Ovary (tissue), 9 donors: ENCODE measurements around the gene PDE4D. TPM values are rescaled to one million over a fixed set of nuclear protein-coding genes. Genes with fewer than 3 reads are reported as not detected.
A peak's percentile ranks its signal among the peaks of the same experiment; 100 is the strongest.
"Not testable (repeated sequence)": the region's sequence is repeated elsewhere in the genome, so short reads cannot be mapped to it uniquely, and the experiment has no call there.

ENCODE experiments used
- DNase-seq, 5 donors: peaks; one replicate each; pipeline ENCODE4 v3.0.0-alpha.2; 2019 to 2020
- H3K27ac ChIP-seq, 2 donors: fragments of 200-600 bp; one replicate each; pipeline versions ENCODE4 v1.5.1 to v1.8.0; 2019 to 2022
- H3K27me3 ChIP-seq: fragments of 200-600 bp; one replicate; pipeline ENCODE4 v1.8.0; 2022
- H3K36me3 ChIP-seq: fragments of 200-600 bp; sonication (generic); one replicate; pipeline ENCODE4 v1.5.1; 2019
- H3K4me1 ChIP-seq: one replicate; pipeline ENCODE4 v1.8.1; 2013; ENCODE audit warnings: mild to moderate bottlenecking, moderate library complexity; ENCODE audit not compliant: insufficient read depth
- H3K4me3 ChIP-seq: fragments of 200-600 bp; sonication (generic); one replicate; pipeline ENCODE4 v1.5.1; 2017
- H3K9me3 ChIP-seq, 2 donors: fragments of 200-600 bp in 1 of 2; sonication (generic) in 1 of 2; one replicate each; pipeline versions ENCODE4 v1.5.1 to v1.8.1; 2013 to 2019; ENCODE audit warnings: mild to moderate bottlenecking in 1 of 2, moderate library complexity in 1 of 2
- EP300 ChIP-seq: sonication (generic); formaldehyde crosslinking; IDR thresholded peaks from one replicate; pipeline ENCODE4 v1.6.1; 2017; ENCODE audit warnings: antibody characterized with exemption
- POLR2A ChIP-seq: fragments of 450-650 bp; IDR thresholded peaks from one replicate; pipeline ENCODE4 v1.6.1; 2017; ENCODE audit warnings: antibody characterized with exemption, mild to moderate bottlenecking, moderate library complexity
- WGBS, 3 donors: extraction: QIAGEN DNeasy Blood & Tissue Kit in 1 of 3; methylation state at CpG; one replicate each; pipeline versions ENCODE4 v1.1.5 to v1.1.7; 2013 to 2017; 5-methylcytosine and 5-hydroxymethylcytosine counted together
- intact Hi-C, 4 donors: fragments of 100-400 bp; cut with DNase I; formaldehyde crosslinking; loops; one replicate each; pipeline versions ENCODE4 v1.11.0 to v1.15.1; 2022 to 2023
- polyA plus RNA-seq, 2 donors: library from polyadenylated mRNA; stranded (reverse); fragments of 200-250 nt in 1 of 2; fragments of 350-450 nt in 1 of 2; fragmentation: Illumina TruSeq in 1 of 2; extraction: RNeasy Lipid Tissue Mini Kit (QIAGEN cat#74804) in 1 of 2; gene quantifications; one replicate each; pipeline ENCODE4 v1.2.3, GENCODE V29; 2013 to 2014
- total RNA-seq, 7 donors: library from RNA; depleted of rRNA in 2 of 7; stranded (reverse); fragments of >200 nt in 2 of 7; fragmentation: NEBNext Ultra II Directional in 3 of 7; extraction: Animal tissue kit (Norgen Biotek cat#: 25700) in 3 of 7; gene quantifications; one replicate each; pipeline versions ENCODE4 v1.1.0 to v1.2.4, GENCODE V29; 2016 to 2023
- TF ChIP-seq, protein P1 (sequence below), 3 donors: fragments of 450-650 bp in 2 of 3; fragments of 200-600 bp in 1 of 3; IDR thresholded peaks; one replicate each; pipeline versions ENCODE4 v1.5.1 to v1.8.0; 2016 to 2022; ENCODE audit warnings: antibody characterized with exemption in 3 of 3, mild to moderate bottlenecking in 1 of 3
- donor health status: DM: no; HTN: no; CAD: no; lungs with moderate emphysema.
- donor health status: DM: no; HTN: no; CAD: no.
- donor health status: Bipolar disorder and iron deficiency.
- donor health status: DM: yes; HTN: yes; CAD: no.
- donor health status: DM: no; HTN: no; CAD: no.
- donor health status: DM: yes; HTN: yes; CAD: no.

The PDE4D gene
- total and polyA plus RNA-seq, 9 donors = 1.3 to 67.6 (median 8.4) TPM

DNA sequence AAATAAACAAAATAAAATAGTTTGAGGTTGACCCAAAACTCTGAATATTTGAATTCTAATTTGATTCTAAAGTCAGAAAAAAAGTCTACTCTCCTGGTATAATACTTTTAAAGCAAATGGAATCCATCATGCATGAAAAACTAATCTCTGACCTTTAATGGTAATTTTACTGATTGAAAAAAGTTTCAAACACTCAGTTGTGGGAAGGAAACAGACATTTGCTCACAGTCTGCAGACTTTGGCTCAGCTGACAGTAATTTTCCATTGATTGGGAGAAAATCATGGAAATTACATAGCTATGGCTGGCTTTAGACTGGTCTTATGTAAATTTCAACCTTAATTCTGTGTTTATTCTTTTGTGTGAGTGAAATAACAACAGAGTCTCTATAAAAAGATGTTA is 574.3 kb downstream of the PDE4D start:
- Histone ChIP-seq H3K27ac (no peak overlapping the region), H3K27me3 (no peaks in the 10 kb centered on the region), H3K4me1 (peaks cover 9% of the 10 kb centered on the region), H3K9me3 (no peaks in the 10 kb centered on the region), H3K36me3 (no peaks in the 10 kb centered on the region), H3K4me3 (no peak overlapping the region)
- intact Hi-C loops = no loop called here
- DNase-seq = no peak
- TF ChIP-seq POLR2A (no peak), EP300 (no peak)
- TF ChIP-seq, protein P1, sequence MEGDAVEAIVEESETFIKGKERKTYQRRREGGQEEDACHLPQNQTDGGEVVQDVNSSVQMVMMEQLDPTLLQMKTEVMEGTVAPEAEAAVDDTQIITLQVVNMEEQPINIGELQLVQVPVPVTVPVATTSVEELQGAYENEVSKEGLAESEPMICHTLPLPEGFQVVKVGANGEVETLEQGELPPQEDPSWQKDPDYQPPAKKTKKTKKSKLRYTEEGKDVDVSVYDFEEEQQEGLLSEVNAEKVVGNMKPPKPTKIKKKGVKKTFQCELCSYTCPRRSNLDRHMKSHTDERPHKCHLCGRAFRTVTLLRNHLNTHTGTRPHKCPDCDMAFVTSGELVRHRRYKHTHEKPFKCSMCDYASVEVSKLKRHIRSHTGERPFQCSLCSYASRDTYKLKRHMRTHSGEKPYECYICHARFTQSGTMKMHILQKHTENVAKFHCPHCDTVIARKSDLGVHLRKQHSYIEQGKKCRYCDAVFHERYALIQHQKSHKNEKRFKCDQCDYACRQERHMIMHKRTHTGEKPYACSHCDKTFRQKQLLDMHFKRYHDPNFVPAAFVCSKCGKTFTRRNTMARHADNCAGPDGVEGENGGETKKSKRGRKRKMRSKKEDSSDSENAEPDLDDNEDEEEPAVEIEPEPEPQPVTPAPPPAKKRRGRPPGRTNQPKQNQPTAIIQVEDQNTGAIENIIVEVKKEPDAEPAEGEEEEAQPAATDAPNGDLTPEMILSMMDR (IDR thresholded peaks at IDR 0.05) = no peak

DNA sequence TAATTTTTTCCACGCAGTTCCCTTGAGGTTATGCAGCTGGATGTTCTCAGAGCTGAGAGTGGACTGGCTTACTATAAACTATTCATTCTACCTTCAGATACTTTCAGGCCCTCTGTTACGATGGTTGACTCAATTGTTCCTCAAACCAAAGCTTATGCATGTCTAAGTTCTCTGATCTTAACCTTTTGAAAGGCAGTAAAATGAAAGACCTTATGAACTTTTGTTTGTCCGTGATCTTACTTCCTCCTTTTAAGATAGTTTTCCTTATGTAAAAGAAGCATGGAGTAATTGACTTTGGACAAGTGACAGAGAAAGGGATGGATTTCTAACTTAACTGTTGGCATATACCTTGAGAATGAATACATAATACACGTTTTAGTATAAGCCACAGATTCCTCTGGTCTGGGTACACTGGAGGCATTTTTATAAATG is 575.7 kb downstream of the PDE4D start:
- DNase-seq = no peak
- WGBS, 3 donors = 23 to 24% (median 23%) methylated on average over 4 of the region's 4 CpGs
- Histone ChIP-seq H3K9me3 (no peaks in the 10 kb centered on the region), H3K4me1 (peaks cover 9% of the 10 kb centered on the region), H3K4me3 (no peak overlapping the region), H3K27ac (peak overlapping the region in 1 of 2 donors; percentile 29), H3K27me3 (no peaks in the 10 kb centered on the region), H3K36me3 (no peaks in the 10 kb centered on the region)
- intact Hi-C loops = no loop called here
- TF ChIP-seq, protein P1 (IDR thresholded peaks at IDR 0.05) = no peak
- TF ChIP-seq POLR2A (no peak), EP300 (no peak)

DNA sequence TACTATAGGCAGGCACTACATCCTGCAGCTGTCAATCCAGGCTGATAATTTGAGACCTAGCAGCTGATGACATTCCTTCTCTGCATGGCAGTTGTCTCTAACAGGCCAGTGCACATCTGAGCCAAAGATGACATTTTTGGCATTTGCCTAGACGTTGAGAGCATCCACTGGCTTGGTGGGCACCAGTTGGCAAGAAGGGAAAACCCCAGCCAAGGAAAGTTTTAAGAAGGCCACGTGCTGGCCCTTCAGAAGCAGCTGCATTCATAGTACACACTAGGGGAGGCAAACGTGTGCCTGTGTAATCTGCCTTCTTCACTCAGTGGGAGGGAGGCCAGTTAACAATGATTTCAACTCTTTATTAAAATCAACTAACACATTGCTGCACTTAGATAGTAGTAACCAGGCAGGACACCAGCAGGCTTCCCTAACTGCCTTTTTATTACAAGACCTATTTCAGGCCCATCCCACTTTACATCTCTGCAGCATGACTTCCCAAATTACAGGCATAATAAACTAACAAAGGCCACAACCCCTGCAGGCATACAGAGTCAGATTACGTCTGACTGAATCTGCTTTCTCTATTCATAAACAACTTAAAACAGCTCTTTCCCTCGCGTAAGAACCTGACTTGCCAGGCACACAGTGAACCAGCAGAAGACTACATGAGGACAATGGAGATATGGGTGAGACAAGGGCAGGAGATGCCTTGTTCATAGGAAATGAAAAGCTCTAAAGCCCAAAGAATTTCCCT is 576.3 kb downstream of the PDE4D start:
- Histone ChIP-seq H3K4me3 (no peak overlapping the region), H3K27ac (peak overlapping the region; percentile 27 to 29), H3K4me1 (peaks cover 9% of the 10 kb centered on the region), H3K36me3 (no peaks in the 10 kb centered on the region), H3K27me3 (no peaks in the 10 kb centered on the region), H3K9me3 (no peaks in the 10 kb centered on the region)
- WGBS, 3 donors = 9 to 16% (median 11%) methylated on average over 6 of the region's 6 CpGs
- DNase-seq = peak in 1 of 5 donors; percentile 14
- TF ChIP-seq EP300 (no peak), POLR2A (no peak)
- TF ChIP-seq, protein P1 (IDR thresholded peaks at IDR 0.05) = no peak
- intact Hi-C loops = no loop called here

DNA sequence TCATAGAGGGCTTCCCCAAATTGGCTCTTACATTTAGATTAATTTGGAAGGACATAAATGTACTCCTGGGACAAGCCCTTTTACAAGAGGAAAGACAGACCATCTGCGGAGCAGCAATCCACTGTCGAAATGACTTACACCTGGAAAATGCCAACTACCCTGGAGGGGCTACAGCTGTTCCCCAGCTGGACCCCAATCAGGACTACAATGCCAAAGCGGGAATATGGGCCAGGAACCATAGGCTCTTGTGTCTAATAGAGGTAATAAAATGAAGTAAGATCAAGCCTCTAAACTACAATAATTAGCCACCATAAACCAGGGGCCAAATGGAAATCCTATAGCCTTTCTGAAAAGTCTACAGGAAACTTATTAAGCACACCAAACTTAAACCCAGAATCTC is 581.3 kb downstream of the PDE4D start:
- intact Hi-C loops = no loop called here
- H3K36me3 ChIP-seq = no peaks in the 10 kb centered on the region
- no peaks in the 10 kb centered on the region for H3K9me3 ChIP-seq
- TF ChIP-seq, protein P1 (IDR thresholded peaks at IDR 0.05) = no peak
- no peak for TF ChIP-seq POLR2A
- TF ChIP-seq EP300 = no peak
- peaks cover 6% of the 10 kb centered on the region for H3K4me1 ChIP-seq
- no peak overlapping the region for H3K4me3 ChIP-seq
- 93 to 96% (median 95%) methylated on average over 3 of the region's 3 CpGs for WGBS, 3 donors
- DNase-seq = no peak
- H3K27ac ChIP-seq = no peak overlapping the region
- no peaks in the 10 kb centered on the region for H3K27me3 ChIP-seq

DNA sequence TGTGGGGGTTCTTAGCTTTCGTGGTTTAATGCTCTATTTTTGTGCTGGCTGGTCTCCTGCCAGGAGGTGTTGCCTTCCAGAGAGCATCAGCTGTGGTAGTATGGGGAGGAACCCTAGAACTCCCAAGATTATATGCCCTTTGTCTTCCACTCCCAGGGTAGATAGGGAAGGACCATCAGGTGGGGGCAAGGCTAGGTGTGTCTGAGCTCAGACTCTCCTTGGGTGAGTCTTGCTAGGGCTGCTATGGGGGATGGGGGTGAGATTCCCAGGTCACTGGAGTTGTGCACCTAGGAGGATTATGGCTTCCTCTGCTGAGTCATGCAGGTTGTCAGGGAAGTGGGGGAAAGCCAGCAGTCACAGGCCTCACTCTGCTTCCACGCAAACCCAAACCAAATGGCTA is 584.8 kb downstream of the PDE4D start:
- WGBS, 3 donors = 68 to 88% (median 83%) methylated on average over 2 of the region's 2 CpGs
- intact Hi-C loops, H3K36me3 ChIP-seq, H3K27ac ChIP-seq, H3K27me3 ChIP-seq, H3K4me3 ChIP-seq, H3K4me1 ChIP-seq, DNase-seq, H3K9me3 ChIP-seq: not testable (repeated sequence)

DNA sequence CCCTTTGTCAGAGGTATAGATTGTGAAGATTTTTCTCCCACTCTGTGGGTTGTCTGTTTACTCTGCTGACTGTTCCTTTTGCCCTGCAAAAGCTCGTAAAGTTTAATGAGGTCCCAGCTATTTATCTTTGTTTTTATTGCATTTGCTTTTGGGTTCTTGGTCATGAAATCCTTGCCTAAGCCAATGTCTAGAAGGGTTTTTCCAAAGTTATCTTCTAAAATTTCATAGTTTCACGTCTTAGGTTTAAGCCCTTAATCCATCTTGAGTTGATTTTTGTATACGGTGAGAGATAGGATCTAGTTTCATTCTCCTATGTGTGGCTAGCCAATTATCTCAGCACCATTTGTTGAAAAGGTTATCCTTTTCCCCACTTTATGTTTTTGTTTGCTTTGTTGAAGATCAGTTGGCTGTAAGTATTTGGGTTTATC is 590.2 kb downstream of the PDE4D start:
- H3K9me3 ChIP-seq, H3K4me1 ChIP-seq, intact Hi-C loops, H3K27me3 ChIP-seq, H3K27ac ChIP-seq, H3K36me3 ChIP-seq, H3K4me3 ChIP-seq, DNase-seq: not testable (repeated sequence)
- 58 to 81% (median 61%) methylated on average over 3 of the region's 3 CpGs for WGBS, 3 donors

DNA sequence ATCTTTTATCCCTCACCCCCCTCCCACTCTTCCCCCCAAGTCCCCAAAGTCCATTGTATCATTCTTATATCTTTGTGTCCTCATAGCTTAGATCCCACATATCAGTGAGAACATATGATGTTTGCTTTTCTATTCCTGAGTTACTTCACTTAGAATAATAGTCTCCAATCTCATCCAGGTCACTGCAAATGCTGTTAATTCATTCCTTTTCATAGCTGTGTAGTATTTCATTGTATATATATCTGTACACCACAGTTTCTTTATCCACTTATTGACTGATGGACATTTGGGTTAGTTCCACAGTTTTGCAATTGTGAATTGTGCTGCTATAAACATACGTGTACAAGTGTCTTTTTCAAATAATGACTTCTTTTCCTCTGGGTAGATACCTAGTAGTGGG is 591.0 kb downstream of the PDE4D start:
- H3K9me3 ChIP-seq, H3K36me3 ChIP-seq, H3K27me3 ChIP-seq, H3K4me3 ChIP-seq, H3K27ac ChIP-seq, intact Hi-C loops, DNase-seq, H3K4me1 ChIP-seq: not testable (repeated sequence)
- 86 to 91% (median 87%) methylated on average over 1 of the region's 1 CpG for WGBS, 3 donors
